Kasumi-1 (cell line): ENCODE data around the gene ERC1.
"Not testable (repeated sequence)": the region's sequence is repeated elsewhere in the genome, so short reads cannot be mapped to it uniquely, and the experiment has no call there.

Experiments used
- DNase-seq, 2 experiments: peaks; one replicate each; lab custom pipeline; 2025; lab: John Stamatoyannopoulos, UW

The ERC1 gene

DNA sequence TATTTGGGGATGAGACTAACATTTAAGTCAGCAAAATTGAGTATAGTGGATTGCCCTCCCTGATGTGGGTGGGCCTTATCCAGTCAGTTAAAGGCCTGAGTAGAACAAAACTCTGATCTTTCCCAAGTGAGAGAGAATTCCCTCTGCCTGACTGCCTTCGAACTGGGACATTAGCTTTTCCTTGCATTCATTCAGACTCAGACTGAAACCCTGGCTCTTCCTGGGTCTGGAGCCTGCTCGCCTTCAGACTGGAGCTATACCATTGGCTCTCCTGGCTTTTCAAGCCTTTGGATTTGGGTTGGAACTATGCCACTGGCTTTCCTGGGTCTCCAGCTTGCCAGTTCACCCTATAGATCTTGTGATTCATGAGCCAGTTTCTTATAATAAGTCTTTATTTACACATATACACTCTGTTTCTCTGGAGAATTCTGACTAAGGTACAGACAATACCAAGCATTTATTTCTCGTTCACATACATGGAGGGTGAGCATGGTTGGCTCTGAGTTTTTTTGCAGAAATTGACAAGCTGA, 296.5 kb downstream of the ERC1 start:
- no peak for DNase-seq

DNA sequence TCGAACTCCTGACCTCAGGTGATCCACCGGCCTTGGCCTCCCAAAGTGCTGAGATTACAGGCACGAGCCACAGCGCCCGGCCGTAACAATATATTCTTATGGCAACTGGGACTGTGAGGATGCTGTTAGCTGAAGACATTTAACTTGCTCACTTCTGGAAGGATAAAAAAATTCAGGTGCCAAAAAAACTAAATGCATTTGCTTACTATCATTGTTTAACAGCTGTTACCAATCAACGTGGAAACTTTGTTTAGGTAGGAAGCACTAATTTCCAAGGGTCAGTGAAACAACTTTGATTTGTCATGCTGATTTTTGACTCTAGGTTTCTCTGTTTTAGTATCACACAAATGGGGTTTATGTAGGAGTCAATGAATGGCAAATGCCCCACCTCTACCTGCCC, 297.3 kb downstream of the ERC1 start:
- DNase-seq, result no peak

DNA sequence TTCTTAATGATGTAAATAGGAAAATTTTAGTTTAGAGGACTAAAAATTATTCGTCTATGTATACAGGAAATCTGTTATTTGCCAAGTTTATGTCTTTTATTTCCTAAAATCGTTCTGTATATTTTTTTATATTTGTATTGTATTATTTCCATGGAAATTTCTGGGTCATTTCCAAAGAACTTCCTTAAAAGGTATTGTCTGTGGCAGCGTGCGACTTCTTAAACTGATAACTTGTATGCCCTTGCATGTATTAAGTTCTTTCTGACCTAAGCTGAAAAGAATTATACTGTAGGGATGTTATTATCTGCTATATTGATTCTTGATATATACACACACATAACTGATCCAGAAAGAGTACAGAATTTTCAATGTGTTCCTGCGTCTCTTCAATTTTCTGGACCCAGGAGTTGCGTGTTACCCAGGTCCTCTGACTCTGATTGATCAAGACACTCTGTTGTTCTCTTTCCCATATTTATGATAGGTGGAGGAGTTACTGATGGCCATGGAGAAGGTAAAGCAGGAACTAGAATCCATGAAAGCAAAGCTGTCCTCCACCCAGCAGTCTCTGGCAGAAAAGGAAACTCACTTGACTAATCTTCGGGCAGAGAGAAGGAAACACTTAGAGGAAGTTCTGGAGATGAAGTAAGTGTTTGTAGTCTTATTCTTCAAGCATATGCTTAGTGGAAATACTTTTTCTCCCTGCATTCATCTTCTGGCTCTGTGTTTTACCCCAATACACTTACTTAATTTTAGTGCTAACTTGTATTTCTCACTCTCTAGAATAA, 298.5 kb downstream of the ERC1 start:
- peak; percentile 38 to 63 for DNase-seq

DNA sequence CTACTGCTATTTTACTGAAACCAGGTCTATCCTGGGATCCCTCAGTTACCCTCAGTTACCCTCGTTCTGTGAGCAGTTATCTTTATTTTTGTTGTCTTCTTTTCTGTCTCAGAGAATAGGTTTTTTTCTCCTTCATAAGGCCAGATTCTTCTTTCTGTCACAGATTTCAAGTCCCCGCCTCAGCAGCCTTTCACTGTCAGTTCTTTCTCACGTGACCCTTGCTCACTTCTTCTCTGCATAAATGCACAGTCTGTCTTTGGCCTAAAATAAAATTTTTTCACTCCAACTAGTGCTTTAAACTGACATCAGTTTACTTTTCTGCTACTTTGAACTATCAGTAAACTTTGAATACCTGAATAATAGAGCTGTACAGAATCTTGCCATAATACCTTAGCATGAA, 299.7 kb downstream of the ERC1 start:
- no peak for DNase-seq

DNA sequence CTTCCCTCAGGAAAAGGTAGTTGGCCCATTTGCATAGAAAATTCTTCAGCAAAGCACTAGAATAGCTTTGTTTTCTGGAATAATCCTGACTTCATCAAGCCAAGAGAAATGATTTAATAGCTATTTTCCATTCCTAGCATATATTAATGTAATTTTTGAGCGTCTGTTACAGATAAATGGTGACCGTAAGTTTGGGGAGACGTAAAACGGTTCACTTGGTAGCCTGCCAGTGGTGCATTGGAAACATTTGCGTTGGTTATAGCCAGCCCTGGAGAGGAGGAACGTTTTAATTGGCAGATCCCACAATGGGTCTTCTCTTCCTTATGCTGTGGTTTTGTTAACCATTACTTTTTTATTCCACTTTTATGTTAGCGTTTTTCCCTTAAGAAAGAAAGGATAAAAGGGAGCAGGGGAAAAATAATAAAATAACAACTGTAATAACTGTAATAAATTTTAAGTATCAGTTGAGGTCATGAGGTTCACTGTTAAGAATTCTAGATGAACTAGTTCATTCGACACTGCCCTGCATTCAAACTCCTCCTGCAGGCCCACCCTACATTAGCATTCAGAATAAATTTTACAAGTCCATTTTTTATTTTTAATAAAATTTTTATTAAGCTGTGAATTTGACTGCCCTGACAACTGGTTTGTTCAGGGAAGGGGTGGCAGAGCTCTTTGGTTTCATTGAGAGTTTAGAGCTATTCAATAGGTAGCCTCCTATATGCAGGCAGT, 300.7 kb downstream of the ERC1 start:
- DNase-seq, result no peak

DNA sequence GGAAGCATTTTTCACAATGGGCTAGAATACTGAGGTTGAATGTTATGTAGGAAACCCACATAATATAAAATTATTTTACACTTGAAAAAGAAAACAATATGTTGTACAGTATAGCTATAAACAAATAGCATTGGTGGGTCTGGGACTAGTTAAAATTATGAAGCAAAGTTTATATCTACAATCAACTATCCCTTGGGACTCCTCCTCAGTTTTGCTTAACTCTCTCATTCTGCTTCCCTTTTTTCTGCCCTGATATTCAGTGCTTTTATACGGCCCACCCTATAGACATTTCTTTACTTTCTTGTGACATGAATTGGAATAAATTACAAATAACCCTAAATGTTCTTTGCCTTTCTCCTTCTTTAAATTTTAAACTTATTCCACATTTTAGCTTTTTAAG, 302.9 kb downstream of the ERC1 start:
- no peak for DNase-seq

DNA sequence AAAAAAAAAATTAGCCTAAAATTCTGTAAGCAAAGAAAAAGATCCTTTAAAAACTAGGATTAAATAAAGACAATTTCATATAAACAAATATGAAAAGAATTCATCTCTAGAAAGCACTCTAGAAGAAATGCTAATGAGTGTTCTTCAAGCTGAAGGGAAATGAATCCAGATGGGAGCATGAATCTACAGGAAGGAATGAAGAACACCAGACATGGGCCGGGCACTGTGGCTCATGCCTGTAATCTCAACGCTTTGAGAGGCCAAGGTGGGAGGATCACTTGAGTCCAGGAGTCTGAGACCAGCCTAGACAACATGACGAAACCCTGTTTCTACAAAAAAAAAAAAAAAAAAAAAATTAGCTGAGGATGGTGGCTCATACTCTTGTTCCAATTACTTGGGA, 306.2 kb downstream of the ERC1 start:
- DNase-seq, result no peak

DNA sequence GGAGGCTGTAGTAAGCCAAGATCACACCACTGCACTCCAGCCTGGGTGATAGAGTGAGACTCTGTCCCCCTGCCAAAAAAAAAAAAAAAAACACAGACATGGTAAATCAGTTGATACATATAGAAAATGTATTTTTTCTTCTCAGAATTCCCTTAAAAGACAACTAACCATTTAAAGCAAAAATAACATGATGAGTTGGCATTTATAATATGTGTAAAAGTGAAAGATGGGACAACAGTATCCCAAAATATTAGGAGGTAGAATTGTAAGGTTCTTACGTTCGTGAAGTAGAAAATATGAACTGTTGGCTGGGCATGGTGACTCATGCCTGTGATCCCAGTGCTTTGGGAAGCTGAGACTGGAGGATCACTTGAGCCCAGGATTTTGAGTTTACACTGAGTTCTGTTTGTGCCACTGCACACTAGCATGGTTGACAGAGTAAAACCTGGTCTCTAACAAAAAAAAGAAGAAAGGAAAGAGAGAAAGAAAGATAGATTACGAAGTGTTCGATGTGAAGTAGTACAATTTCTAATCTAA, 306.7 kb downstream of the ERC1 start:
- no peak for DNase-seq

DNA sequence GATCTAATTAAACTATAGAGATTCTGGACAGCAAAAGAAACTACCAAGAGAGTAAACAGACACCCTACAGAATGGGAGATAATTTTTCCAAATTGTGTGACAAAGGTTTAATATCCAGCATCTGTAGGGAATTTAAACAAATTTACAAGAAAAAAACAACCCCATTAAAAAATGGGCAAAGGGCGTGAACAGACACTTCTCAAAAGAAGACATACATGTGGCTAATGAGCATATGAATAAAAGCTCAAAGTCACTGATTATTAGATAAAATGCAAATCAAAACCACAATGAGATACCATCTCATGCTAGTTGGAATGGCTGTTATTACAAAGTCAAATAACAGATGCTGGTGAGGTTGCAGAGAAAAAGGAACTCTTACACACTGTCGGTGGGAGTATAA, 309.4 kb downstream of the ERC1 start:
- no peak for DNase-seq

DNA sequence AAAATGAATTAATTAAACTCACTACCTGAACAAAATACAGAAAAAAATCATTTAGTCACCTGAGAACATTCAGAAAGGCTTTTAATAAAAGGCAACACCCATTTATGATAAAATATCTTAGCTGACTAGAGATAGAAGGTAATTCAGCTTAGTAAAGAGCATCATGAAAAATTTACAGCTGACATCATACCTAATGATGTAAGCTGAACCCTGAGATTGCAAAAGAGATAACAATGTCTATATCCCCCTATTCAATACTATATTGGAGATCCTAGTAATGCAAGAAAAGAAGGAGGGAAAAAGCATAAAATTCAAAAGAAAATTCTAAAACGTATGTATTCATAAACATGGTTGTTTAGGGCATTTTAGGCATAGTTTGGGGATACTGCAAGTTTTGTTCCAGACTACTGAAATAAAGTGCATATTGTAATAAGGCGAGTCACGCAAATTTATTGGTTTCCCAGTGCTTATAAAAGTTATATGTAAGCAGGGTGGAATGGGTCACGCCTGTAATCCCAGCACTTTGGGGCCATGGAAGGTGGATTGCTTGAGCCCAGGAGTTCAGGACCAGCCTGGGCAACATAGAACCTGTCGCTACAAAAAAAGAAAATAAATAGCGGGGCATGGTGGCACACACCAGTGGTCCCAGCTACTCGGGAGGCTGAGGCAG, 311.3 kb downstream of the ERC1 start:
- no peak for DNase-seq

DNA sequence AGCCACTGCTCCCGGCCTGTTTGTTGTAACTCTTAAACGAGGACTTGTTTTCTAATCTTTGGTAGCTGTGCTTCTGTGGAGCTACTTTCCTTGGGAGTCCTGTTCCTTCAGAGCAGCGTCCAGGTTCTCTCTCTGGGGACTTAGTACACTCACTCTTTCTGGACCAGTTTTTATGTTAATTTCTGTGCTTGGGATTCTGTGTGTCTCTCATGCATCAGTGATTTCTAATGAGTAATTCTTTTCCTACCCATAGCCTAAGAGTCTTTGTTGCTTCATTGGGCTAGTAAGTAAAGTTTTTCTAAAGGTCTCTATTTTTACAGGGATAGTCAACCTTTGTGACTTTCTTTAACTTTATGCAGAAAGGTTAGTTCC, 314.0 kb downstream of the ERC1 start:
- DNase-seq, result no peak

DNA sequence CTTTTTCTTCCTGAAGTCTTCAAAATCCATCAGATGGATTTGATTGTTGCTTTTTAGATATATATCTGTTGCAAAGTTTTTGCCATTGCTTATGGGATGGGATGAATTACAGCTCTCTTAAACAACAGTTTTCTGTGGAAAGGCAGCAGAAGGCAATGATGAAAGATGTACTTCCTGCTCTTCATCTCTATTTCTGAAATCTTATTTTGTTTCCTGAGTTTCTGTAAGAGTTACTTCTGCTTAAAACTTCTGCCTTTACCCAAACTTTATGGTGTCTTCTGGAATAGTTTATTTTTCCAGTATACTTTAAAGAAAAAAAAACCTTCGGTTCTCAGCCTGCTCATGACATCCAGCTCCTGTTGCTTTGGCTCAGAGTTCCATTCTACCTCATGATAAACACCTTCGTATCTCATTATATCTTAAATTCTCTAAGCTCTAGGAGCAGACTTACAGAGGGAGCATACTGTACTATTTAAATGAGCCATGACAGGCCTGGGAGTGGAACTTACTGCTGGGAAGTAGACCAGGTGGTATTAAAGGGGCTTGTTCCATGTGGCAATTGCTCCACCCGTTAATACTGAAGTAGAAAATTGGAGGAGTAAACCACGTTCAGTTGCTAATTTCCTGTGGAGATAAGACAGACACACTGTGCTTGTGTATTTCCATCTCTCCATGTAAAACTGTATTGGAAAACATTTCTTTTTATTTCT, 314.9 kb downstream of the ERC1 start:
- peak; percentile 37 to 48 for DNase-seq

DNA sequence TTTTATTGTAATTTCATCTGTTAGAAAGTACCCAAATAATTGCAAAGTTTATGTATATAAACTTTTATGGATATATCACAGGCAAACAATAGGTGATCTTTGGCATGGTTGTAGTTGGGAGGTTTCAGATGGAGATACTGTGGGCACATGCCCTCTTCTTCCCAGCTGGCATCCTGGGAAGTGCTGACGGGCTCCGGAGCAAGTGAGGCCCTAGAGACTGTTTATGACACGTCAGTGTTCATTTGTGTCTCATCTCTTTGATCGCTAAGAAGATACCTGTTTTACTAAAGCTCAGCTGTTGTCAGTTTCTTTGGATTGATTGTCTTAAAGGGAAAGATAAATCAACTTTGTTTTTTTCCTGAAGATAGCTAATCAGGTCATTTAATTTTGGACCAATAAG, 315.8 kb downstream of the ERC1 start:
- DNase-seq, result no peak

DNA sequence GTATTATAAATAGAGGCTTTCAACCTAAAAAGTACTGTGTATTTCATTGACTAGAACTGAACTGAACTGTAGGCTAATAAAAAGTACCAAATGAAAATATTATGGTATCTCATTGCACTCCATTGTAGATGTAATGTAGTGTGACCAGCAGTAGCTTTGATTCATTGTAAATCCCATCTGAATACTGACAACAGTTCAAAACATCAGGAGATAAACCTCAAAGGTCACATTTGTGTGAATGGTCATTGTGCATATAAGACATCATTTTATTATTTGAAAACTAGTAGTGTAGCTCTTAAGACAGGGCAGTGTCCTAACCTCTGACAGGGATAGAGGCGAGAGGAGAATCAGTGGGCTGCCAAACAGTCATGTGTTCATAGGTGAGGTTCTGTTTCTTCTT, 316.8 kb downstream of the ERC1 start:
- DNase-seq, result no peak

DNA sequence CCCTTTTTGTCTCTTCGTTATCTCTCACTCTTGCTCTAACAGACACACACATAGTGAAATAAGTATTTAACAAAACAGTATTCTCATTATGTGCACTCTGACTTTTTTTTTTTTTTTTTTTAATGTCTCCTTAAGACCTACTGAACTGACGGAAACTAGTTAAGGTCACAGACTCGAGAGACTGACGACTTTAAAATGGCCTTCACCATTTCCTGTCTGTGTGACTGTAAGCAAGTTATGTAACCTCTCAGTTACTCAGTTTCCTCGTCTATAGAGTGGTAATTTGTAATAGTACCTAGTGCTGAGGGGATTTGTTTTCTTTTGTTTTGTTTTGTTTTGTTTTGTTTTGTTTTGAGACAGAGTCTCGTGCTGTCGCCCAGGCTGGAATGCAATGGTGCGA, 318.6 kb downstream of the ERC1 start:
- DNase-seq, result no peak

DNA sequence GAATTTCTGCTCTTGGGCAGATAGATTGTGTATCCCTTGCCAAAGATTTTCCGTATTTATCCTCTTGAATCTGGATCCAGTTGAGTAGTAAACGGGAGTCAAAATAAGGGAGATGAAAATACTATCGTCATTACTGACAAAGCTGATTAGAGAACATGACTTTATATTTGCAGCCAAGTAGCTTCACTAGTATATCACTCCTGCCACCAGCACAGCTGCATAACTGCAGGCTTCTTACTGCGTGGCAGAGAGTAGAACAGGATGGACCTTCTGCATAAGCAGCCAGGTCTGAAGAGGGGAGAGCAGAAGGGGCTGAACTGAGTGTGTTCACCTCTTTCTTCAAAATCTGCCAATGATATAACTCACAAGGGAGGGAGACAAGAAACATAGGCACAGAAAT, 319.6 kb downstream of the ERC1 start:
- no peak for DNase-seq

DNA sequence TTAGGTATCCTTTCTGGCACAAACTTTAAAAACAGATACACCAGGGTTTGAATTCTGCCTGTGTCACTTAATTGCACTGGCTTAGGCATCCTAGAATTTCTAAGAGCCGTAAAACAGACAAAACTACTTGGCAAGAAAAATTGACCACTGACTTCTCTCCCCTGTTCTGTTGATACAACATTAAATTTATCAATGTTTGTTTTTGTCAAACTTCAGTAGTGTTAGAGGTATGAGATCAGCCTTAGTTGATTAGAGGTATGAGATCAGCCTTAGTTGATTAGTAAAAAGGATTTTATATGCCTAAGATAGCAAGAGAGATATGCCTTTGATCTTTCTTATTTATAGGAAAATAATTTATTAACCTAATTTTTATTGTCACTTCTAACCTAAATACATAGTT, 320.1 kb downstream of the ERC1 start:
- DNase-seq, result no peak

DNA sequence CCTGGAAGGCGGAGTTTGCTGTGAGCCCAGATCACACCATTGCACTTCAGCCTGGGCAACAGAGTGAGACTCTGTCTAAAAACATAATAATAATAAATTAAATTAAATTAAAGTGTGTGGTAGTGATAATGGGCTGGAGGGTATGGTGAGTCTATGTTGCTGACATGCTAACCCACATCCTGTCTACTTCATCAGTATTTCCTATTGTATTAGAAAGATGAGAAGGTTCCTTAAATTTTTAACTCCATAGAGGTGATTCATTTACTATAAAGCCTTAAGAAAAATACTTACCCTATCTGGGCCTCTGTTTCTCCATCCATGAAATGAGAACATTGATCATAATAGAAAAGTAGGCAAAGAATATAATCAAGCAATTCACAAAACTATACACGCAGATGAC, 322.9 kb downstream of the ERC1 start:
- DNase-seq, result peak; percentile 36 to 40

DNA sequence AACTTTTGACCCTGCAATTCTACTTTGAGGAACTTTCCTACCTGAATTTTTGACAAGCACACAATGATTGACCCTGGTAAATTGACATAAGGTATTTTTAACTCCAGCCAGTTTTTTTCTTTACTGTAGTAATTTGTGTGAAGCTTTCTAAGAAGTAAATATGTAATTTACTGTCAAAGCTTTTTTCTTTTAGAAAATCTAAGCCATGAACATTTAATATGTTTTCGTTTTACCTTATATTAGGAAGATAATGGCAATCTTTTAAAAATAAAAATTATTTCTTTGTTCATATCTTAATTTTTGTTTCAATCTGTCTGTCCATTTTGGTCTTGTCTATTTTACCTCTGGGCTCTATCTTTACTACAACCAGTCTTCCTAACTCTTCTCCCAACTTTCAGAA, 323.5 kb downstream of the ERC1 start:
- no peak for DNase-seq

DNA sequence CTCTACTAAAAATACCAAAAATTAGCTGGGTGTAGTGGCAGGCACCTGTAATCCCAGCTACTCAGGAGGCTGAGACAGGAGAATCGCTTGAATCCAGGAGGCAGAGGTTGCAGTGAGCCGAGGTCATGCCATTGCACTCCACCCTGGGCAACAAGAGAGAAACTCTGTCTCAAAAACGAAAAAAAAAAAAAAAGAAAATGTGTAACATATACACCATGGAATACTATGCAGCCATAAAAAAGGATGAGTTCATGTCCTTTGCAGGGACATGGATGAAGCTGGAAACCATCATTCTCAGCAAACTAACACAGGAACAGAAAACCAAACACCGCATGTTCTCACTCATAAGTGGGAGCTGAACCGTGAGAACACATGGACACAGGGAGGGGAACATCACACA, 326.0 kb downstream of the ERC1 start:
- not testable (repeated sequence) for DNase-seq

DNA sequence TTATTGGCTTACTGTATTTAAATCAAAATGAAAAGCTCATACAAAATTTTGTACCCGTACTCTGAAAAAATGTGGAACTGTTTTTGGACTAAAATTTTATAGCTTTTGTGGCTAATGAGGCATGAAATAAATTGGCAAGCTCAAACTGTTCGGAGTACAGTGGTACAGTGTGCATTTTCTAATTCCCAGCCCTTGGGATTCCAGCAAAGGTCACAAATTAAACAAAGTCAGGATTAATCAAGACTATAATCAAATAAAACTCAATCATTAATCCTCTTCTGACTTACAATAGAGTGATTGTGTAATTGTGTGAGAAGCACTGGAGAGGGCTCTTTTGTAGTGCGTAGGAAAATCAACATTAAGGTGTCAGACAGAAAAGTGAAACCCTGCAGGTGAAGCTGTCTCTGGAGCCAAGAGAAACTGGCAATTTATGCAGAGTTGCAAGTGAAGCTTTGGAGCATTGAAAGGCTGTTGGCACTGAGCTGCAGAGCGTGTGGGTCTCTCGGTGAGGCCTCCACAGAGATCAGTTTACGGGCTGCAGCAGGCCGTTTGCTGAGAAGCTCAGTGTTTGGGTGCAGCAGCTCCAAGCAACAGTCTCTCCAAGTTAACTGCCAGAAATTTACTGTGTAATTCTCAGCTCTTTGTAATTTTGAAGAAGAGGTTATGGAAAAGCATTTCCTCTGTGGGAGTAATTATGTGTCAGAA, 327.5 kb downstream of the ERC1 start:
- peak; percentile 6 to 15 for DNase-seq
